CD4-positive, alpha-beta T cell treated with Interleukin-4 for 1 hour (primary cell): ENCODE measurements around the gene MRPL32.
A peak's percentile ranks its signal among the peaks of the same experiment; 100 is the strongest.
"Not testable (repeated sequence)": the region's sequence is repeated elsewhere in the genome, so short reads cannot be mapped to it uniquely, and the experiment has no call there.

Source experiments
- DNase-seq, 2 donors: peaks; one replicate each; pipeline ENCODE4 v3.0.0-alpha.2; 2020 to 2022

Gene MRPL32

DNA sequence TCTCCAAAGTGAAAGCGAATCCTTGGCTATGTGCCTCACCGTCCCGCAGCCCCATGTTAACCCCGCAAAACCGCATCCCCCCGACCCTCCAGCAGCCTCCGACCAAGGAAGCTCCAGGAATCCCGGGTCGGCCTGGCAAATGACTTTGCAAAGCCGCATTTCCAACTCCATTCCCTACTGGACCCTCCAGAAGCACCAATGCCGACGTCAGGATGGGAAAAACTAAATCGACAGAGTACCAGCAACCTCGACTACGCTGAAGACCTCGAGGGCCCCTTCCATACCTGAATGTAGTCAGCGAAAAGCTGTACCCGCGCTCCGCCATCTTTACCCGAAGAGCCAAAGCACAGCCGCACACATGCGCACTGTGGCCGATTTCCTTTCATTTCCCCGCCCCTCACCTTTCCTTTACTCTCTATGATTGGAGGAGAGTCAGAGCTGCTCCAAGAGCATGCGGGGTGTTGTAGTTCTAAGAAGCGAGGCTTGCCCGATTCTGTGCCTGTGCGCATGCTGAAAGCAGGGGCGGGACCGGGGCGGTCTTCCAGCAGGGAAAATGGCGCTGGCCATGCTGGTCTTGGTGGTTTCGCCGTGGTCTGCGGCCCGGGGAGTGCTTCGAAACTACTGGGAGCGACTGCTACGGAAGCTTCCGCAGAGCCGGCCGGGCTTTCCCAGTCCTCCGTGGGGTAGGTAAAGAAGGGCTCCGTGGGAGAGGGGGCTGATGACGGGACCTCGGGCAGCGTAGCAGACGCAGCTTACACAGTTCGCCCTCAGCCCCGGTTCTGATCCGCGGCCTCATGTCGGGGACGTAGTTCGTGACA is at the start of gene MRPL32, which contains the start of gene PSMA2:
Gene MRPL32, plus strand, starts transcription at position 543 of the 818 bp plus-strand sequence. Its CDS starts 11 bp downstream, at position 554.
Gene PSMA2, minus strand, starts transcription at position 341 of the 818 bp plus-strand sequence. Its CDS starts 16 bp downstream, at position 325.
- peak; percentile 97 to 98 for DNase-seq

DNA sequence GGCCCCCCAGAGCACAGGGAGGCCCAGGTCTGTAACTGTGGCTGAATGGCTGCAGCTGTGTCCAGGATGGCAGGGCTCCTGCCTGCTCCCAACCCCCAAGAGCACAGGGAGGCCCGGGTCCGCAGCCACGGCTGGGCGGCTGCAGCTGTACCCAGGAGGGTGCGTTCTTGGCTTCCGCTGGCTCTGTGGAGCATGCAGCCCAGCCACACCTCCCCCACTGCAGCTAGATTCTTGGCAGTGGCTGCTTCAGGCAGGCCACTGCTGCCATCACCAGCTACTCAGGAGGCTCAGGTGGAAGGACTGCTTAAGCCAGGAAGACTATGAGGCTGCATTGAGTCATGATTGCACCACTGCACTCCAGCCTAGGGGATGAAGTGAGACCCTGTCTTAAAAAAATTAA is 48.2 kb upstream of the MRPL32 start:
- no peak for DNase-seq

DNA sequence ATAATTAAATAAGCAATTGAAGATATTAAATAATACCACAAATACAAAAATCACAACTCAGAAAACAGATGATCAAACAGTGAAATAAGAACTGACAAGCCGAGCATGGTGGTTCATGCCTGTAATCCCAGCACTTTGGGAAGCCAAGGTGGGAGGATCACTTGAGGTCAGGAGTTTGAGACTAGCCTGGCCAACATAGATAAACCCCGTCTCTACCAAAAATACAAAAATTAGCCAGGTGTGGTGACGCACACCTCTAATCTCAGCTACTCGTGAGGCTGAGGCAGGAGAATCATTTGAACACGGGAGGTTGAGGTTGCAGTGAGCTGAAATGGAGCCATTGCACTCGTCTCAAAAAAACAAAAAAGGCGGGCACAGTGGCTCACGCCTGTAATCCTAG is 47.0 kb upstream of the MRPL32 start:
- not testable (repeated sequence) for DNase-seq

DNA sequence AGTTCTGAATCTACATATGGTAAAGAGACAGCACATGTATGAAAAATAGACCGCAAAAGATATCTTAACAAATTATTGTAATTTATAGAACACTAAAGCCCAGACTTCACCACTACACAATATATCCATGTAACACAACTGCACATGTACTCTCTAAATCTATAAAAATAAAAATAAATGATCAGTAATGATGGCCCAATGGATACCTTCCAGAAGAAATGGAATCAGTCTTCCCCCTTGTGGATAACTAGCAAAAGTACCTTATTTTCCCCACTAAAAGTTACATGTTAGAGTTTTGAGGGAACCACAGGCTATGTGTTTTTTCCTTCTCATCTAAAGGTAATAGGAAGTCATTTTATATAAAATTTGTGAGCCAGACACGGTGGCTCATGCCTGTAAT is 46.0 kb upstream of the MRPL32 start:
- DNase-seq: no peak

DNA sequence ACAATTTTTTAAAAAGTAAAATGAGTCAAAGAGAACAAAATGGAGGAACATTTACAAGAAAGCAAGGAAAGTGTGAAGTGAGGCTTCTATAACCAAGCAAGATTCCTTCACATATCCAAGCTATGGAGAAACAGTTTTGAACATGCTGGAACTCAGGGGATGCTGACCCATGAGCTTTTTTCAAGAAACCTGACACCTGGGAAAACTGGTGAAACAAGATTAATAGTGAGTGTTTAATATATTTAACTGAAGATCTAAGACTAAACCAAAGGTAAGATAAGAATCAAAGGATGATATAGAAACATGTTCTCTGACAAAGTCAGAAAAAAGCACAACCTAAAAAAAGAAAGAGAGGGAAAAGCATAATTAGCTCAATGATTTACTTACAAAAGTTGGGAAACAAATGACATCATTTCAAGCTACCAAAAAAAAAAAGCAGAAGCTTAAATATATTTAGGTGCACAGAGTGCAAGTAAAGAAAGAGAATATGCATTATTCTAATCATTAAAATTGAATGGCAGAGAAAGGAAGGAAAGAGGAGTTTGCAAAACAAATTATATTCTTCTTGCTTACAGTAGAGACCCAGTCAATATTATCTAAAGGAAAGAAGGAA is 45.2 kb upstream of the MRPL32 start:
- DNase-seq: no peak

DNA sequence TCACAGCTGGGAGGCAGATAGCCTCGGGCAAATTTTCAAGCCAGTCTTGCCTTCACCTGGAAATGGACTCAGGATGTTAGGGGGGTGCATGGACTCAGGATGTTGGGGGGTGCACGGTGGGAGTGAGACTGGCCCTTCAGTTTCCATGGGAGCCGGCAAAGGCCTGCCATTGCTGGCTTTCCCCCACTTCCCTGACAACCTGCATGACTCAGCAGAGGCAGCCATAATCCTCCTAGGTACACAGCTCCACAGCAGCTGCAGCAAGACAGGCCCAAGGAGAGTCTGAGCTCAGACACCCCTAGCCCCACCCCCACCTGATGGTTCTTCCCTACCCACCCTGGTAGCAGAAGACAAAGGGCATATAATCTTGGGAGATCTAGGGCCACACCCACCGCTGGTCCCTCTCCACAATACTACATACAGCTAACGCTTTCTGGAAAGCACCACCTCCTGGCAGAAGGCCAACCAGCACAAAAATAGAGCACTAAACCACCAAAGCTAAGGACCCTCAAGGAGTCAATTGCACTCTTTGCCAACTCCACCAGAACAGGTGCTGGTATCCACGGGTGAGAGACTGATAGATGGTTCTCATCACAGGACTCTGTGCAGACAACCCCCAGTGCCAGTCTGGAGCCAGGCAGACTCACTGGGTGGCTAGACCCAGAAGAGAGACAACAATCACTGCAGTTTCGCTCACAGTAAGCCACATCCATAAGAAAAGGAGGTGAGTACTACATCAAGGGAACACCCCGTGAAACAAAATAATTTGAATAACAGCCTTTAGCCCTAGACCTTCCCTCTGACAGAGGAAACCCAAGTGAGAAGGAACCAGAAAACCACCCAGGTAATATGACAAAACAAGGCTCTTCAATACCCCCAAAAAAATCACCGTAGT is 38.6 kb upstream of the MRPL32 start:
- no peak for DNase-seq

DNA sequence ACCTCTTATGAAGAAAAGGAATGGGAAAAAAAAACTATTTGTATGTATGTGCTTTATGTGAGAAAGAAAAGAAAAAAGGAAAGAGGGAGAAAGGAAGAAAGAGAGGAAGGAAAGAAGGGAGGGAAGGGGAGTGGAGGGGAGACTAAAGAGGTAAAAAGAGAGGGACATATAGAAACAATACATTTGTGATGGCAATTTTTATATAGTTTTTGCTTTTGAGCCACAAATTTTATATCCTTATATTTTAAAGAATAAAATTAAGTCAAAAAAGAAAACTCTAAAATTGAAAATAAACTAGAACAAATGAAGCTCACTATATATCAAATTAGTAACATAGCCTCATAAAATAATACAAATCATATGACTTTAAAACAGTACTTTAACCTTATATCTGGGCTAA is 31.3 kb upstream of the MRPL32 start:
- no peak for DNase-seq

- no peak for DNase-seq
These were observed 29.8 kb upstream of the MRPL32 start for GRCh38 chr7:42902331-42902730.

GRCh38 chr7:42906181-42906580 is 26.0 kb upstream of the MRPL32 start:
- no peak for DNase-seq

GRCh38 chr7:42907316-42907715 is 24.9 kb upstream of the MRPL32 start:
- DNase-seq: no peak

DNA sequence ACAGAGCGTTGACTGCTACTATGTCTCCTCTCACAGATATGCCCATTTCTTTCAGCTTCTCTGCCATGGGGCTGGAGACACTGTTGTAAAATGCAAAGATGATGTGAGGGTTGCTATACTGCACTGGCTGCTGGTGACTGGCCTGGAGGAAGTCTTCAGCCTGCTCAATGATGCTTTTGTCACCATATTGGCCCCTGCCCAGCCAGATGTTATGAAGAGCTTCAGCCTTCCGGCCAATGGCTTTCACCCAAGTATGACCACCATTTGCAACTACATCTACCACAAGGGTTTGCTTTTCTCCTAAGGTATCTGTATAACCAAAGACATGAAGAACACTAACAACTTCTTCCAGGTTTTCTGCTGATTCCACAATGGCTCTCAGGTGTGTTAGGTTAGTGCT is 21.9 kb upstream of the MRPL32 start:
- no peak for DNase-seq

- peak; percentile 92 to 95 for DNase-seq
These were observed 20.4 kb upstream of the MRPL32 start, which contains the start of gene C7orf25 for GRCh38 chr7:42911454-42912447. Gene C7orf25 (minus strand): TSS chr7:42912070. CDS start chr7:42910900, 1,170 bp downstream.

GRCh38 chr7:42913591-42913990 is 18.6 kb upstream of the MRPL32 start:
- DNase-seq: no peak

DNA sequence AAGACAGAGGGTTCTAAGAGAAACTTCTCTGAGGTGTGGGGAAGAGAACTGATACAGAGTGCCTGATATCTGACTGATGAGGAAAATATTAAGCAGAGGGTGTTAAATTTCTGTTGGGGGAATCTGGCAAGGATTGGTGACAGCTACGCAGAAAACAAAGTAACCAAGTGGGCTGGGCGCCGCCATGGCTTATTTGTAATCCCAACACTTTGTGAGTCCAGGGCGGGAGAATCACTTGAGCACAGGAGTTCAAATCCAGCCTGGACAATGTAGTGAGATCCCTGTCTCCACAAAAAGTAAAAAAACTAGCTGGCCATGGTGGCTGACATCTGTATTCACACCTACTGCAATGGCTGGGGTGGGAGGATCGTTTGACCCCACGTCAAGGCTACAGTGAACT is 18.2 kb upstream of the MRPL32 start:
- DNase-seq: no peak

DNA sequence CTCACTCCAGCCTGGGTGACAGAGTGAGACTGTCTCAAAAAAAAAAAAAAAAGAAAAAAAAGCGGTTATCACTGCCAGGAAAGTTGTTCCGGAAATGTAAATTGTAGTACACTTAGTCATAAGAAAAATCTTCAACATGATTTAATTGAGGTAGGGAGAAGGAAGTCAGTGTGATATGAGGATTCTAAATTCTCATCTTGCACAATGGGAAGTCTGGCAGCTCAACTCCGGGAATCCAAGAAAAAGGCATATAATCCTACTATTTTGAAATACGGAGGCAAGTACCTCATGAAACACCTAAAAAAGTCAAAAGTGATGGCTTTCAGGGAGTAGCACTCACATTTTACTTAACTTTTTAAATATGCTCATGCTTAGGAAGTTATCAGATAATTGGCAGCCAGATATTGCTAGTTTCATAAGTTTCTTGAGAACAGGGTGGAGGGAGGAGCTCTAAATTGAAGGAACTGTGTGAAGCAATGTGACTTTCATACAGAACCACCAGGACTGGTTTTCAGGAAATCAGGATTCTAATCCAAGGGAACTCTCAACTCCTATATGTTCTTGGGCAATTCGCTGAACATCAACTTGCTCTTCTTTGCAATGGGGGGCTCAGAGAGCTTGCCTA is 17.6 kb upstream of the MRPL32 start:
- no peak for DNase-seq

- DNase-seq: no peak
These were observed 16.8 kb upstream of the MRPL32 start for GRCh38 chr7:42915356-42915755.

DNA sequence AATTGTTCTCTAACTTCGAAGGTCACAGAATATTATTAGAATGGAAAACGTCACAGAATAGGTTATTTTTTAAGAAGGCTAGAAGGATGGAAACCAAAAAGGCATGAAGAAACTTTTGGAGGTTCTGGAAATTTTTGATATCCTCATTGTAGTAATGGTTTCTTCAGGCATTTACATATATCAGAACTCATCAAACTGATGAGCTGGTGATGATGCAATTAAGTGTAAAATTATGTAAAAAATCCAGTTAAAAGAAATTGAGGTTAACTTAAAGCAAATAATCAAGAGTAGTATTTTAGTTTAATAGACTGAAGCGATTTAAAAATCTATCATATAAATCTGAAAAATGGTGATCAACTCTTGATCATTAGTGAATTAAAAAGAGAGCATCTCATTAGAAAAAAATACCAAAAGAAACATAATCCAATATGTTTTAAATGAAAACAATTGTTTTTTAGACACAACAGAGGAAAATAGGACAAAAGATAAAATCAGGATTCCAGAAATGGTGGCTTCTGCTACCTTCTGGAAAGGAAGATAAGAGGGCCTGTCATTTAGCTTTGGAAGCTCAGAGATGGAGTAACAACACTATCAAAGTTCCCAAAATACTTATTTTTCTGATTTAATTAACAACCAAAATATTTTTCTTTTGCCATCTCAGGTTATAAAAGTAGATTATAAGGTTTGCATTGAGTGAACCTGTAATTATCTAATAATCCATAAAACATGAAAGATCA is 10.0 kb upstream of the MRPL32 start:
- no peak for DNase-seq

- DNase-seq: no peak
These were observed 7.8 kb upstream of the MRPL32 start for GRCh38 chr7:42924223-42924838.

DNA sequence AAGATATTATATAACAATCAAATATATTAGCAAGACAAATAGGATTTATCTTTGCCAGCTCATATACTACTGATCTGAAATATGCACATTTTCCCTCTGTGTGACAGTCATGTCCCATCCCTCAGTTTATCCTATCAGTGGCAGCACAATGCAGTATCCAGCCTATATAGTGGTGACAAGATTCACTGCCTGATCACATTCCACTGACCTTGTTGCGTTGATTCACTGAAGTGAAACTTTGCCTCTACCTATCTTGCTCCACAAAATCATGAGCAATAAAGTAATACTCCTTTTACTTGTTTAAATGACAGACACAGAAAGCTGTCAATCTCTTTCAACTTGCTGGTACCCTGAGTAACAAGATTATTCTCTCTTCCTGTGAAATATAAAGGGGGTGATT is 6.5 kb upstream of the MRPL32 start:
- DNase-seq: no peak

- DNase-seq: no peak
These were observed 6.0 kb upstream of the MRPL32 start for GRCh38 chr7:42926204-42926603.
